ENCODE measurements around the gene DIDO1.

The DIDO1 gene

DNA sequence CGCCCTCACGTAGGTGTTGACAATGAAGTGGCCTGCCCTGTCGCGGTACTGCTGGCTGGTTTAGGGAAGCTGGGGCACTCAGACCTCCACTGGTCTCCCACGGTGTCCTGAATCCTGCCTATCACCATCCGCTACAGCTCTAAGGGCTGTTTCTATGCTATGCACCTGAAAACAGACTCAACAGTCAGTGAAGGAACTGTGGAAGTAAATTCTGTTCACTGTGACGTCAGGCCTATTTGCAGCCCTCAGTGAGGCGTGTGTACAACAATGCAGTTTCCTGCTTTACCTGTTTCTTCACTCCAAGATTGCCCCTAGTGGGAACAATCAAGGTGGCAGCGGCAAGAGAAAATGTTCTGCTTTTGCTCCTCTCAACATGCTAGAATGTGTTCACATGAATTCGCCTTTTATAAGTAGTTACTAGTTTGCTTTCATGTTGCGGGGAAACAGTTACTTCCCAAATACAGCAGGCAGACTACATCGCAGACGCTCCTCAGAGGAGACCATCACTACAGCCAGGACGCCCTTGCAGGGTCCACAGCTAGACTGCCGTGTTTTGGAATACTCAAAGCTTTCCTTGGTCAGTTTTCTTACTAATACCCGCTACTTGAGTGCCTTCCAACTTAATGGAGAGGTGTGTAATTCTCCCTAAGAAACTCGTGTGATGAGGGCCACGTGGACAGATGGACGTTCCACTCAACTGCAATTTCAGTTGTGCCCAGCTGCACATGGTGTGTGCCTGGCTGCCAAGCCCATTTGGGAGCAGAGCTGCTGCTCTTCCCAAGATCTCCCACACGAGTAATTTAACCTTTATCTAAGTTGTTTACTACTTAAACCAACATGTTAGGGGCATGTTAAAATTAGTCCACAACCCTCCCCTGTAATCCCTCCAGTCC lies 25.4 kb downstream of the DIDO1 start:
- H3K27me3 ChIP-seq (ENCODE audit: insufficient read depth, low read length), result no peaks in the 10 kb centered on the region
- H3K4me1 ChIP-seq (ENCODE audit: insufficient read depth, low read length), result peaks cover 13% of the 10 kb centered on the region
- no peaks in the 10 kb centered on the region for H3K9me3 ChIP-seq (ENCODE audit: low read length)
- no peak overlapping the region for H3K4me3 ChIP-seq (ENCODE audit: low read length)
- H2AFZ ChIP-seq (ENCODE audit: low read depth, low read length), result no peak overlapping the region
- H3K36me3 ChIP-seq (ENCODE audit: insufficient read depth, low read length), result peaks cover 58% of the 10 kb centered on the region

DNA sequence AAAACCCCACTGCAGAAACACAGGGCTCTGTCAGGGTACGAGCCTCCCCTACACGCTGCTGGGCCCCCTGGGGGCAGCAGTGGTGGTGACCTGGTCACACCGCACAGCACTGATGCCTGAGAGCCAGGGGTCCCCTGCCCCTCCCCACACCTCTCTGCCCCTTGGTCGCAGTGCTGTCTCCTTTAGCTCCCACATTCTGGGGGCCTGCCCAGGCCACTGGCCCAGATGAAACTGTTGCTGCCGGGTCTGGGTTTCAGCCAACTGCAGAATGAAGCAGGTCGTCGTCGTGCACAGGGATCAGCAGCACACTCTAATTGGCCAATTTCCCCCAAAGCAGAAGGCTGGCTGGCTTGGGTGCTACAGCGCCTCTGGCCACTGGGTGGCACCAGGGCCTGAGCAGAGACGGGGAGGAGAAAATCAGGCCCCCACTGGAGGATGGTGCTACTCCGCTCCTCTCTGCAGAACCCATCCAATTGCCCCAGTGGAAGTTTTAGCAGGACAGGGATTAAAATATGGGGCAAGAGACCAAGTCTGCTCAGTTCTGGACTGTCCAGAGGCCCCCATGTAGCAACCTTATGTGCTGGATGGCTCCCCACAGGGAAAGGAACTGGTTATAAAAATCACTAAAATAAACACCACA lies 26.1 kb downstream of the DIDO1 start:
- H3K36me3 ChIP-seq (ENCODE audit: insufficient read depth, low read length), result peaks cover 55% of the 10 kb centered on the region
- peaks cover 13% of the 10 kb centered on the region for H3K4me1 ChIP-seq (ENCODE audit: insufficient read depth, low read length)
- H2AFZ ChIP-seq (ENCODE audit: low read depth, low read length), result no peak overlapping the region
- no peak overlapping the region for H3K4me3 ChIP-seq (ENCODE audit: low read length)
- no peaks in the 10 kb centered on the region for H3K9me3 ChIP-seq (ENCODE audit: low read length)
- no peaks in the 10 kb centered on the region for H3K27me3 ChIP-seq (ENCODE audit: insufficient read depth, low read length)

DNA sequence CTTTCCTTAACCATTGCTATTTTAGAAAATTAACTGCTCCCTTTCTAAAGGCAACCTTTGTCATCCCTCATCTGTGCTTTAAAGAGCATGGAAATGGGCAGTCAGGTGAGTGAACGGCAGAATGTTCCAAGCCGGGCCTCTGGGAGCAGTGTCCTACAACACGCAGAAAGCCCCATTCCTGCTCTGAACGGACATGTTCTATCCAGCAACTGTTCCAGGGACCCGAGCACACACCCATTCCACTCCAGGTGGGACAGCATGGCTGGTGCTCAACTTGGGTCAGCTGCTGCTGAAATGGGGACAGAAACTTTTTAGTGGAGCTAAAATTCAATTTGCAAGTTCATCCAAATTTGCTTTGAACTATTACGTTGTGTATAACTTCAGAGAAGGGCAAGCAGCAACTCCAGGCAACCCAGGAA lies 26.7 kb downstream of the DIDO1 start:
- Histone ChIP-seq H3K27me3 (ENCODE audit: insufficient read depth, low read length) (no peaks in the 10 kb centered on the region), H3K4me3 (ENCODE audit: low read length) (no peak overlapping the region), H2AFZ (ENCODE audit: low read depth, low read length) (no peak overlapping the region), H3K9me3 (ENCODE audit: low read length) (no peaks in the 10 kb centered on the region), H3K4me1 (ENCODE audit: insufficient read depth, low read length) (peaks cover 13% of the 10 kb centered on the region), H3K36me3 (ENCODE audit: insufficient read depth, low read length) (peaks cover 55% of the 10 kb centered on the region)

DNA sequence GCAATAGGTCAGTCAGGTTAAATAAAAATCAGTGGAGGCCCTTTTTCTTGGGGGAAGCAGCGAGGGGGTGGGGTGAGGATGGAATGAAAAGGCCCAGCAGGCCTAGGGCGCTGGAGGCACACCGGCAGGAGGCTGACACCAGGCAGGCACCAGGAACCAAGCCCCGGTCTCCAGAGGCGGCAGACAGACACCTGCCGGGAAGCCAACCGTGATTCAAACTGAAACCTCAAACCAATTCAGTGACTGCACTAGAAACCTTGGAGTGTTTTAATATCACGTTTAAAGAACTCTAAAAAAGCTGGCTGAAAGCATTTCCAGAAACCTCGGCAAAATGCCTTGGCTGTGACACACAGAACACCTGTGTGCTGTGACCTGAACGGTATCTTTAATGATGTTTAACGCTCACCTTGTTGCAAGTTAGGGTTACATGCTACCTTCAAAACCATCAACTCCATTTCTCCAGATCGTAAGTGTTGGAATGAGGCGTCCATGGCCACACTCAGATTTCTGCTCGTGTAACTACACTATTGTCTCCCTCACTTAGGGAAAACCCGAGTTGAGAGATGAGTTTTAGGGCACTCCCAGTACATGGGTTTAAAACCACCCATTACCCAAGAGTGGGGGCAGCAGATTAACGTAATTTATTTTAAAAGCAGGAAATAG lies 27.2 kb downstream of the DIDO1 start:
- Histone ChIP-seq H2AFZ (ENCODE audit: low read depth, low read length) (no peak overlapping the region), H3K4me3 (ENCODE audit: low read length) (no peak overlapping the region), H3K27me3 (ENCODE audit: insufficient read depth, low read length) (no peaks in the 10 kb centered on the region), H3K9me3 (ENCODE audit: low read length) (no peaks in the 10 kb centered on the region), H3K4me1 (ENCODE audit: insufficient read depth, low read length) (peaks cover 13% of the 10 kb centered on the region), H3K36me3 (ENCODE audit: insufficient read depth, low read length) (peaks cover 55% of the 10 kb centered on the region)

DNA sequence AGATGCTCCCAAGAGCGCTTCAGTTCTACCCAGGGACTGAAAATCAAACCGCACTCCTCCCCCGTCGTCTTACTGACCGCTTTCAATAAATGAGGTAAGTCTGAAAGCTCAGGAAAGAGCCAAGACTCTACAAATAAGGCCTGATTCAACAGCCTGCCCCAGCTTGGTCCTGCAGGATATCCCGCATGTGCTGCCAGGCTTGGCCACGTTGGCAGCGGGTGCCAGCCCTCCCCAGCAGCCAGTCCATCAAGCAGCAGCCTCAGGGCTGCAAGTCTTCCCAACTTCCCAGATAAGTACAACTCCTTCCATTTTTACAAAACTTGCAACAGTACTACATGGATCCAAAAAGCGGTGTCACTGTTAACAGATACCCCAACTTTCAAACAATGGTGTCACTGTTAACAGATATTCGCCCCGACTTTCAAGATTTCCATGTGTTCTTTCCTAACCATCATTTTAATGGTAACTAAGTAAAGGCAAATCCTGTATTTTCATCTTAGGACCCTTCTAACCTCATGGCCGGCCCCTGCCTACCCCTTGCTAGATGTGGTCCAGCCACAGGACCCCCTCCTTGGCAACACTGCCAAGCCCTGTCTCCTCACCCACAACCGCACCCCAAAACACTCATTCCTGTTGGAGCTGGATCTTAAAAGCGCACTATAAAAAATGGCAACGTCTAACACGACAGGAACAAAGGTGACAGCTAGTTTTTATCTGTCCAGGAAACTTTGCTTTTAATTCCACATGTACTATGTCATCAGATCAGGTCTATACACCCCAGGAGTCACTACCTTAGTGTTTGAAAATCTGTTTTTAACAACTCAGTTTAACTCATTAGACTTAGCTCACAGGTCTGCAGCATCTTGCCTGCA lies 28.0 kb downstream of the DIDO1 start:
- Histone ChIP-seq H3K36me3 (ENCODE audit: insufficient read depth, low read length) (peaks cover 55% of the 10 kb centered on the region), H2AFZ (ENCODE audit: low read depth, low read length) (no peak overlapping the region), H3K27me3 (ENCODE audit: insufficient read depth, low read length) (no peaks in the 10 kb centered on the region), H3K4me1 (ENCODE audit: insufficient read depth, low read length) (peaks cover 13% of the 10 kb centered on the region), H3K9me3 (ENCODE audit: low read length) (no peaks in the 10 kb centered on the region), H3K4me3 (ENCODE audit: low read length) (no peak overlapping the region)

DNA sequence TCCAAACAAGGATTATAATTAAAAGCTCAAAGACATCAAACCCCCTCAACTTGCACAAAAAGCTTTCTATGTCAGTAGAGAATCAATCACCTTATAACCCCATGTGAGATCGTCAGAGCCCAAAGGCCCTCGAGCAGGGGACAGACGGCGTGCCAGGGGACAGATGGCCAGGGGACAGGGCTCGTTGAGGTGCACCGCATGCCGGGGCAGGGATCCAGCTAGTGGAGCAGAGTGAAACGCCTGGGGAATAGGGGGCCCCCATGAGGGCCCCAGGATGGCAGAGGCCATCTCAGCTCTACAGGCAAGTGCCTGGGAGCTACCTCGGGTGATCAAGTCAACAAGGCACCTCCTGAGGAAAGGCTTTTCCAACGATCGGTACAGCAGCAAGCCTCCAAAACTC lies 28.6 kb downstream of the DIDO1 start:
- Histone ChIP-seq H2AFZ (ENCODE audit: low read depth, low read length) (no peak overlapping the region), H3K36me3 (ENCODE audit: insufficient read depth, low read length) (peaks cover 55% of the 10 kb centered on the region), H3K9me3 (ENCODE audit: low read length) (no peaks in the 10 kb centered on the region), H3K4me3 (ENCODE audit: low read length) (no peak overlapping the region), H3K4me1 (ENCODE audit: insufficient read depth, low read length) (peaks cover 13% of the 10 kb centered on the region), H3K27me3 (ENCODE audit: insufficient read depth, low read length) (no peaks in the 10 kb centered on the region)

DNA sequence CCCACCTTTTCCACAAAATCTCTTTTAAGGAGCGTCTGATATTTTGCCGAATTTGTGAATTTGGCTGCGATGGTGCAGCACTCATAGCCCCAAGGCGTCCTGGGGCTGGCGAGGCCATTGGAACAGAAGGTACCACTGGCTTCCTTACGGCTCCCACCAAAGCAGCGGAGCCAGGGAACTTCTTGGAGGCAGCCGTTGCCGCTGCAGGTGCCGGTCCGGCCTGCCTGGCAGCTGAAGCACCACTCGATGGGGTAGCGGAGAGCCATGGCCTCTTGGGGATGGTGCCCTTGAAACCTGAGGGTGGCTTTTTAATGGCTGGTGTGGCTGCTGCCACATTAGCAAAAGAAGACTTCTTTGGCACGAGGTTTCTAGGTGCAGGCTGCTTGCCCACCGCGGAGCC lies 29.8 kb downstream of the DIDO1 start:
- peaks cover 56% of the 10 kb centered on the region for H3K36me3 ChIP-seq (ENCODE audit: insufficient read depth, low read length)
- H3K27me3 ChIP-seq (ENCODE audit: insufficient read depth, low read length), result no peaks in the 10 kb centered on the region
- H3K4me1 ChIP-seq (ENCODE audit: insufficient read depth, low read length), result peaks cover 13% of the 10 kb centered on the region
- H2AFZ ChIP-seq (ENCODE audit: low read depth, low read length), result no peak overlapping the region
- no peak overlapping the region for H3K4me3 ChIP-seq (ENCODE audit: low read length)
- no peaks in the 10 kb centered on the region for H3K9me3 ChIP-seq (ENCODE audit: low read length)

DNA sequence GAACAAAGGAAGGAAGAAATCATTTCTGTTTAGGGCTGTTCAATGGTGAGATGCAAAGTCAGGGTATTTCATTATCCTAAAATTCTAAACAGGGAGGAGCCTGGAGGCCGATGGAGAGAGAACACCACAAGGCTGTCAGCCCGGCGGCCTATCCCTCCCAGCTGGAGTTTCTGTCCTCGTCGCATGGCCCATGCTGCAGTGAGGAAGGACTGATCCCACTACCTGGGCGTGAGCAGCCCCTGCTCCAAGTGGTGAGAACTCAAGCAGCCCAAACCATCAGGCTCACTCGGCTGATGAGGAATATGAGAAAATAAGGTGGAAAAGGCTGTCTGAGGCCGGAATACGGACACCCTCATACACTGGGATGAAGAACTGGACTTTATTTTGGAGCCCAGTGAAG lies 30.8 kb downstream of the DIDO1 start:
- peaks cover 58% of the 10 kb centered on the region for H3K36me3 ChIP-seq (ENCODE audit: insufficient read depth, low read length)
- H3K27me3 ChIP-seq (ENCODE audit: insufficient read depth, low read length), result no peaks in the 10 kb centered on the region
- no peak overlapping the region for H2AFZ ChIP-seq (ENCODE audit: low read depth, low read length)
- peaks cover 8% of the 10 kb centered on the region for H3K4me1 ChIP-seq (ENCODE audit: insufficient read depth, low read length)
- H3K4me3 ChIP-seq (ENCODE audit: low read length), result no peak overlapping the region
- no peaks in the 10 kb centered on the region for H3K9me3 ChIP-seq (ENCODE audit: low read length)

DNA sequence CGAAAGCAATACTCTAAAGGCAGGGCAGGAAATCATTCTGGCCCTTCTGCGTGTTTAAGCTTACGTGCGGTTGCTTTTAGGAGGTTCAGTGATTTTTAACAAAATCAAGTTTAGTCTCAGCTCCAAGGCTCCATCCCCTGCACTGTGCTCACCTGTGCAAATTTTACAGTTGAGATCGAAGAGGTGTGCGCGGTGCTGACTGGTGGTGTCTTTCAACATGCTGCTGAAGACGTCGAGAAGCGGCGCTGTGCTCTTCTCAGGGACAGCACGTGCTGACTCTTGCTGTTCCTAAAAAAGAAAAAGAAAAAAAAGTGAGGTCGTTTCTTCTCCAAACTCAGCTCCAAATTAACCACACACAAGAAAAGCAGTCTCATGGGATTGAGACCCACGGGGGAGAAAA lies 32.0 kb downstream of the DIDO1 start:
- H3K4me1 ChIP-seq (ENCODE audit: insufficient read depth, low read length), result no peaks in the 10 kb centered on the region
- H3K36me3 ChIP-seq (ENCODE audit: insufficient read depth, low read length), result peaks cover 70% of the 10 kb centered on the region

DNA sequence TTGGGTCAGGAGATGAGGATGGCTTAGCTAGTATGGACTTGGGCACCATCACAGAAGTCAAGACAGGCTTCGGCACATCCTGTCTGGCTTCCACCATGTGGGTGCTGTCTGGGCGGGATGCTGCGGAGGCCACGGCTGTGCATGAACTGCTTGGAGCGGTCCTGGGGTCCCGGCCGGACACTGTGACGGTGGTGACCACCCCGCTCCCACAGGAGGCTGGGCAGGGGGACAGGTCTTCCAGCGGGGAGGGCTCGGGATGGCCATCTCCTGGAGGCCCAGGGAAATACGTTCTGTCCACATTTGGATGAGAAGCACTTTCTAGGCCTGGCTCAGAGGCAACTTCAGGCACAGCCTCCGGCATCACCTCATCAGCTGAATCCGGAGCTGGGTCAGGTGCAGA lies 32.6 kb downstream of the DIDO1 start:
- H3K27me3 ChIP-seq (ENCODE audit: insufficient read depth, low read length), result no peaks in the 10 kb centered on the region
- no peak overlapping the region for H2AFZ ChIP-seq (ENCODE audit: low read depth, low read length)
- peaks cover 76% of the 10 kb centered on the region for H3K36me3 ChIP-seq (ENCODE audit: insufficient read depth, low read length)
- no peaks in the 10 kb centered on the region for H3K4me1 ChIP-seq (ENCODE audit: insufficient read depth, low read length)
- H3K9me3 ChIP-seq (ENCODE audit: low read length), result no peaks in the 10 kb centered on the region
- H3K4me3 ChIP-seq (ENCODE audit: low read length), result no peak overlapping the region

More for the DNA sequence above, 32.0 kb downstream of the DIDO1 start:
- no peak overlapping the region for H2AFZ ChIP-seq (ENCODE audit: low read depth, low read length)
- H3K27me3 ChIP-seq (ENCODE audit: insufficient read depth, low read length), result no peaks in the 10 kb centered on the region
- no peaks in the 10 kb centered on the region for H3K9me3 ChIP-seq (ENCODE audit: low read length)
- H3K4me3 ChIP-seq (ENCODE audit: low read length), result no peak overlapping the region

DNA sequence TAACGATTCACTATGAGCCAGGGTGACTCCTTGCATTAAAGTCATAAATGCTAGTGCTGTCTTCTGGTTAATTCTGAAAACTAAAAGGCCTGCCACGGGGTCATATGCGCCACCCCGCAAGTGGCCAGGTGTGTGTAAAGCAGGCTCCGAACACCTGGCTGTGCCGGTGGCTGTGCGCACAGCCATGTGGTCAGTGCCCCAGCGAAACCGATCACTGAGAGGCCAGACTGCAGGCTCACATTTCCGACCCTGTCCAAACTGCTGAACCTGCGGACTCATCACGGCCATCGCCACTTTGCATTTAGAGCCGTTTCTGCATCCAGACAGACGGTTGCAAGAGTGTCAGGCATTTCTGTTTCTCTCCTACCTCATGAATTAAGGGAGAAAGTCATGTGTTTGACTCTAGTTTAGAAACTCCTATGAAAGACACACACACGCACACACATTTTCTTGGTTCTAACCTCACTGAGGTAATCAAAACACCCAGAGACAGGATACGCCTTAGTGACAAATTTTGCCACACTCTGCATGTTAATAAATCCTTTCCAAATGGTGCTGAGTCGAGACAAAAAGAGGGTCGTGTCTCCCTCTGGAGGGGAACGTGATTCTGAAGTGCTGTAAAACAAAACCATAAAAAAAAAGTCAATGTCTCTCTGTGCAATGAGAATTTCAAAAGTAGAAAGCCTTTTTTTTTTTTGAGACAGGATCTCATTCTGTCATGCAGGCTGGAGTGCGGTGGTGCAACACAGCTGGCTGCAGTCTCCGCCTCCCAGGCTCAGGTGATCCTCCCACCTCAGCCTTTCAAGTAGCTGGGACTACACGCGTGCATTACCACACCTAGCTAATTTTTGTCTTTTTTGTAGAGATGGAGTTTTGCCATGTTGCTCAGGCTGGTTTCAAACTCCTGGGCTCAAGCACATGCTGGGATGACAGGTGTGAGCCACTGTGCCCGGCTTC lies 33.7 kb downstream of the DIDO1 start:
- Histone ChIP-seq H3K4me3 (ENCODE audit: low read length) (no peak overlapping the region), H3K4me1 (ENCODE audit: insufficient read depth, low read length) (no peaks in the 10 kb centered on the region), H3K27me3 (ENCODE audit: insufficient read depth, low read length) (no peaks in the 10 kb centered on the region), H3K36me3 (ENCODE audit: insufficient read depth, low read length) (peaks cover 87% of the 10 kb centered on the region), H2AFZ (ENCODE audit: low read depth, low read length) (no peak overlapping the region), H3K9me3 (ENCODE audit: low read length) (no peaks in the 10 kb centered on the region)

DNA sequence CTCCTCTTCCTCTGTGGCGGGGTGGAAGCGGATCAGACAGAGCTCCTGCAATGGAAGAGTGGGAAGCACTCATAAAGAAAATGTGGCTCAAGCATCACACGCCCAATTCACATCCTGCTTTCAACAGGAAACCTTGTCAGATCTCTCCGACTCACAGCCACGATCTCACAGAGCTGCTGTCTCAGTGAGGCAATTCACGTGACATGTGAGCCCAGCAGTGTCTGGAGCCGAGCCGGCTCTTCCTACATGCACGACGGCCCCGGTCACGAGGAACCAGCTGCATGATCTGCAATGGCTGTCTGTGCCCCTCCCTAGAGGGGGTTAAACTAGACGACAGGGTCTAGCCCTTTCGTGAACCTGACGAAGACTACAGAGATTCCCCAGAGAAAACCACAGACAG lies 35.2 kb downstream of the DIDO1 start:
- Histone ChIP-seq H3K9me3 (ENCODE audit: low read length) (no peaks in the 10 kb centered on the region), H3K27me3 (ENCODE audit: insufficient read depth, low read length) (no peaks in the 10 kb centered on the region), H2AFZ (ENCODE audit: low read depth, low read length) (no peak overlapping the region), H3K36me3 (ENCODE audit: insufficient read depth, low read length) (peaks cover 95% of the 10 kb centered on the region), H3K4me3 (ENCODE audit: low read length) (no peak overlapping the region), H3K4me1 (ENCODE audit: insufficient read depth, low read length) (no peaks in the 10 kb centered on the region)

Data from neuron (in vitro differentiated cells).